SU-DHL-6 (cell line): ENCODE results near the gene ADGRG2.

Experiments
- H2AFZ ChIP-seq: fragments of 200-600 bp; sonication (generic); 2 replicates; pipeline ENCODE4 v1.6.1; 2014; ENCODE audit warnings: low read depth, mild to moderate bottlenecking, moderate library complexity, mixed read lengths, antibody characterized with exemption, low read length; ENCODE audit not compliant: severe bottlenecking
- H3F3A ChIP-seq: fragments of 200-600 bp; shearing (Covaris generic); 2 replicates; pipeline ENCODE4 v1.6.0; 2016; ENCODE audit warnings: antibody characterized with exemption, mild to moderate bottlenecking; ENCODE audit not compliant: insufficient read depth
- H3K27ac ChIP-seq: fragments of 200-600 bp; sonication (generic); 2 replicates; pipeline ENCODE4 v1.5.1; 2016; ENCODE audit warnings: low read depth, mild to moderate bottlenecking, low read length, moderate library complexity, mixed read lengths
- H3K27me3 ChIP-seq: fragments of 200-600 bp; sonication (generic), shearing (Covaris generic); 2 replicates; pipeline ENCODE4 v1.6.0; 2014; ENCODE audit warnings: mild to moderate bottlenecking, low read length
- H3K36me3 ChIP-seq: fragments of 200-600 bp; sonication (generic); 2 replicates; pipeline ENCODE4 v1.6.1; 2014; ENCODE audit warnings: mild to moderate bottlenecking, low read length, mixed read lengths
- H3K4me2 ChIP-seq: fragments of 300-600, 200-600 bp; shearing (Covaris generic), sonication (generic); 2 replicates; pipeline ENCODE4 v1.6.0; 2014; ENCODE audit warnings: low read length, low read depth, mild to moderate bottlenecking; ENCODE audit not compliant: poor library complexity, severe bottlenecking
- H3K4me3 ChIP-seq: fragments of 200-600 bp; sonication (generic); 2 replicates; pipeline ENCODE4 v1.5.1; 2014; ENCODE audit warnings: antibody characterized with exemption, low read length, mild to moderate bottlenecking, mixed read lengths; ENCODE audit not compliant: insufficient read depth, poor library complexity, severe bottlenecking
- H3K79me2 ChIP-seq: fragments of 200-600 bp; sonication (generic); 2 replicates; pipeline ENCODE4 v1.6.1; 2014; ENCODE audit warnings: mild to moderate bottlenecking, low read length, moderate library complexity; ENCODE audit not compliant: insufficient read depth
- H3K9ac ChIP-seq: fragments of 200-600 bp; sonication (generic); 2 replicates; pipeline ENCODE4 v1.7.0; 2014; ENCODE audit warnings: mild to moderate bottlenecking, low read length
- H3K9me2 ChIP-seq: fragments of 200-600 bp; sonication (generic); replicated peaks from 2 replicates; pipeline ENCODE4 v1.6.1; 2014; ENCODE audit warnings: low read length; ENCODE audit not compliant: insufficient read depth
- H3K9me3 ChIP-seq: fragments of 200-600 bp; sonication (generic); 2 replicates; pipeline ENCODE4 v1.6.1; 2014; ENCODE audit warnings: low read length, mixed read lengths; ENCODE audit not compliant: insufficient read depth
- H4K20me1 ChIP-seq: fragments of 200-600 bp; sonication (generic); 2 replicates; pipeline ENCODE4 v1.6.1; 2014; ENCODE audit warnings: low read depth, mild to moderate bottlenecking, antibody characterized with exemption, low read length, moderate library complexity, mixed read lengths
- CTCF ChIP-seq: fragments of 200-600 bp; sonication (generic); IDR thresholded peaks from one replicate; pipeline ENCODE4 v1.5.1; 2017; ENCODE audit warnings: antibody characterized with exemption, mild to moderate bottlenecking, low read length, moderate library complexity; ENCODE audit not compliant: insufficient read depth, poor library complexity, severe bottlenecking
- EZH2phosphoT487 ChIP-seq: fragments of 200-600 bp; sonication (generic), shearing (Covaris generic); conservative IDR thresholded peaks from 2 replicates; pipeline ENCODE4 v1.6.1; 2018; ENCODE audit warnings: mild to moderate bottlenecking, antibody characterized with exemption, low read length, moderate library complexity, mixed read lengths

ADGRG2 gene

DNA sequence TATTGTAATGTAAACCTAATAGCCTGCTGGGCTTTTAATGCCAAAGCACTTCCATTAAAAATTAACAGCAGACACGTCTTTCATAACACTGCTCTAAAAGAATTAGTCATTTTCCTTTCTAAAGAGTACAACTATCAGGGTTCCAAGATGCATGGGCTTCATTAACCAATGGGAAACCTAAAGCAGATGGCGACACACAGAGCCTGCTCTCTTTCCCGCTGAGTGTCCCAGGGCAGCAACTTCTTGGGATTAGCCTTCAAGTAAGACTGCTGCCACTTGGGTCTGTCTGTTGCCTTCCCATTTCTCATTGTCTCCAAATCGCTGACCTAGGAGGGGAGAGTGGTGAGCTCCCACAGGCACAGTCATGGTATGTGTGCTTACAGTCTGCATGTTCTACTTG is 124.4 kb downstream of the ADGRG2 start:
- H3F3A ChIP-seq: no peaks in the 10 kb centered on the region
- no peak overlapping the region for H2AFZ ChIP-seq
- no peaks in the 10 kb centered on the region for H3K9me2 ChIP-seq
- no peaks in the 10 kb centered on the region for H3K27me3 ChIP-seq
- no peak for TF ChIP-seq CTCF
- no peak for TF ChIP-seq EZH2phosphoT487
- H3K79me2 ChIP-seq: no peaks in the 10 kb centered on the region
- H3K9me3 ChIP-seq: no peaks in the 10 kb centered on the region
- no peak overlapping the region for H3K9ac ChIP-seq
- no peak overlapping the region for H3K4me3 ChIP-seq
- H3K36me3 ChIP-seq: no peaks in the 10 kb centered on the region
- no peak overlapping the region for H3K4me2 ChIP-seq
- no peaks in the 10 kb centered on the region for H4K20me1 ChIP-seq
- H3K27ac ChIP-seq: no peak overlapping the region

DNA sequence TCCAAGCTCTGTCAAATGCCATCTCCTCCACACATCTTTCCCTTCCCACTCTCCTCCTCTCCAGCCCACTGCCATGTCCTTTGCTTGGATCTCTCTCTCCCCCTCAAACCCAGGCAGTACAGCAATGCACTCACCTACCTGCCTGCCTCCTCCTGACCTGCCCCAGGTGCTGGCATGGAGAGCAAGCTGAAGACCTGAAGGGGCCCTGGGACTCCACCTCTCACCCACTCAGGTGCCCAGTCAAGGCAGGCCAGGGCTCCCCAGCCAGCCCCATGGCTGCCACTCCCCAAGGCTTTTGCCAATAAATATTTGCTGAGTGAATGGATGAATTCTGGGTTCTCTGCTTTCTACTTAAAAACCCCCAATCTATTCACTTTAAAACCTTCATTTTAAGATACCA is 125.7 kb downstream of the ADGRG2 start:
- Histone ChIP-seq H3K9me3 (no peaks in the 10 kb centered on the region), H3F3A (no peaks in the 10 kb centered on the region), H3K27me3 (no peaks in the 10 kb centered on the region), H3K36me3 (no peaks in the 10 kb centered on the region), H3K9me2 (no peaks in the 10 kb centered on the region), H3K4me2 (no peak overlapping the region), H4K20me1 (no peaks in the 10 kb centered on the region), H2AFZ (no peak overlapping the region), H3K9ac (no peak overlapping the region), H3K27ac (no peak overlapping the region), H3K4me3 (no peak overlapping the region), H3K79me2 (no peaks in the 10 kb centered on the region)
- TF ChIP-seq EZH2phosphoT487: no peak
- TF ChIP-seq CTCF: no peak

GRCh38 chrX:18995221-18995620 is 127.0 kb downstream of the ADGRG2 start:
- Histone ChIP-seq H3K9me3 (no peaks in the 10 kb centered on the region), H4K20me1 (no peaks in the 10 kb centered on the region), H3K36me3 (no peaks in the 10 kb centered on the region), H3K9me2 (no peaks in the 10 kb centered on the region), H2AFZ (no peak overlapping the region), H3K4me3 (no peak overlapping the region), H3K79me2 (no peaks in the 10 kb centered on the region), H3K27me3 (no peaks in the 10 kb centered on the region), H3K27ac (no peak overlapping the region), H3K4me2 (no peak overlapping the region), H3K9ac (no peak overlapping the region), H3F3A (no peaks in the 10 kb centered on the region)
- TF ChIP-seq EZH2phosphoT487: no peak
- no peak for TF ChIP-seq CTCF

DNA sequence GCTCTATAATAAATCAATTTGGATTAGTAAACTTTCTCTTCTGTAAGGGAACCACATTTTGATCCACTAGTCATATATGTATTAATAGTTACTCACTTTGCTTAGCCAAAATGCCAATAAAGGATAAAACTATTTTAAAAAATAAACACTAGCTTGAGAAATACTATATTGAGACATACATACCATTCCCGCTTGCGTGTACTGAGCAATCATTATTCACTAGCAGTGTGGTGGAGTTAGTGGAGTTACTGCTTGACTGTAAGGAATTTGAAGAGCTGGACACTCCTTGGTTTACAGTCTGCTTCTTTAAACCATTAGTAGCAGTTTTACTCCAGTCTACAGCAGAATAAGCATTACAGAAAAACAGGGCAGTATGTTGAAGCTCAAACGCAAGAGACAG is 127.6 kb downstream of the ADGRG2 start:
- H3K36me3 ChIP-seq: no peaks in the 10 kb centered on the region
- H3F3A ChIP-seq: no peaks in the 10 kb centered on the region
- no peaks in the 10 kb centered on the region for H3K9me3 ChIP-seq
- no peak overlapping the region for H3K4me2 ChIP-seq
- TF ChIP-seq CTCF (no peak), EZH2phosphoT487 (no peak)
- H2AFZ ChIP-seq: no peak overlapping the region
- no peaks in the 10 kb centered on the region for H3K79me2 ChIP-seq
- no peaks in the 10 kb centered on the region for H3K9me2 ChIP-seq
- no peaks in the 10 kb centered on the region for H4K20me1 ChIP-seq
- H3K27me3 ChIP-seq: no peaks in the 10 kb centered on the region
- no peak overlapping the region for H3K4me3 ChIP-seq
- H3K9ac ChIP-seq: no peak overlapping the region
- no peak overlapping the region for H3K27ac ChIP-seq
